Neuronal stem cell (in vitro differentiated cells): Measurements from ENCODE around the gene PIGX.

Experiments
- DNase-seq: peaks from one replicate; pipeline ENCODE4 v3.0.0-alpha.2; 2013; ENCODE audit warnings: low spot score
- H2AFZ ChIP-seq: one replicate; pipeline ENCODE4 v1.6.1; 2013; ENCODE audit warnings: mild to moderate bottlenecking, low read length, inconsistent platforms
- H2AK5ac ChIP-seq: 2 replicates; pipeline ENCODE4 v1.6.1; 2013; ENCODE audit warnings: low read depth, mild to moderate bottlenecking, inconsistent platforms, low read length, moderate library complexity, mixed read lengths
- H2BK120ac ChIP-seq: 2 replicates; pipeline ENCODE4 v1.6.1; 2013; ENCODE audit warnings: low read depth, mild to moderate bottlenecking, inconsistent platforms, low read length, moderate library complexity, mixed read lengths
- H2BK12ac ChIP-seq: one replicate; pipeline ENCODE4 v1.6.1; 2013; ENCODE audit warnings: low read length, inconsistent platforms
- H2BK15ac ChIP-seq: 2 replicates; pipeline ENCODE4 v1.6.1; 2013; ENCODE audit warnings: mild to moderate bottlenecking, low read length, inconsistent platforms, mixed read lengths
- H2BK5ac ChIP-seq: one replicate; pipeline ENCODE4 v1.6.1; 2013; ENCODE audit warnings: inconsistent platforms, mild to moderate bottlenecking, low read length, moderate library complexity
- H3K14ac ChIP-seq: one replicate; pipeline ENCODE4 v1.6.1; 2013; ENCODE audit warnings: low read length, inconsistent platforms
- H3K18ac ChIP-seq: 2 replicates; pipeline ENCODE4 v1.6.1; 2013; ENCODE audit warnings: low read length, inconsistent platforms
- H3K23ac ChIP-seq: 2 replicates; pipeline ENCODE4 v1.6.1; 2013; ENCODE audit warnings: low read depth, mild to moderate bottlenecking, mixed read lengths, low read length, inconsistent platforms; ENCODE audit not compliant: poor library complexity
- H3K27ac ChIP-seq: replicated peaks from 3 replicates; pipeline ENCODE4 v1.5.1; 2013; ENCODE audit warnings: low read length, inconsistent platforms
- H3K27me3 ChIP-seq, 3 experiments: 2 replicates each; pipeline ENCODE4 v1.6.1; 2013; ENCODE audit warnings: low read length in 3 of 3, mild to moderate bottlenecking in 2 of 3, inconsistent platforms in 1 of 3, low read depth in 1 of 3, mixed read lengths in 1 of 3, moderate library complexity in 1 of 3; ENCODE audit not compliant: control insufficient read depth in 3 of 3, insufficient read depth in 3 of 3
- H3K36me3 ChIP-seq, 2 donors: replicated peaks in 1 of 2; 2 replicates each; pipeline ENCODE4 v1.6.1; 2013; ENCODE audit warnings: low read length in 2 of 2; ENCODE audit not compliant: control insufficient read depth in 2 of 2, insufficient read depth in 2 of 2
- H3K4ac ChIP-seq: 2 replicates; pipeline ENCODE4 v1.6.1; 2013; ENCODE audit warnings: inconsistent platforms, mild to moderate bottlenecking, low read length, moderate library complexity
- H3K4me1 ChIP-seq, 2 donors: 1 replicate in 1 of 2; 2 replicates in 1 of 2; pipeline ENCODE4 v1.6.1; 2013; ENCODE audit warnings: low read length in 2 of 2, low read depth in 1 of 2; ENCODE audit not compliant: control insufficient read depth in 2 of 2, insufficient read depth in 1 of 2
- H3K4me2 ChIP-seq: one replicate; pipeline ENCODE4 v1.6.1; 2013; ENCODE audit warnings: mild to moderate bottlenecking, low read length, inconsistent platforms; ENCODE audit not compliant: insufficient read depth, poor library complexity, severe bottlenecking
- H3K4me3 ChIP-seq, 2 donors: 2 replicates each; pipeline ENCODE4 v1.5.1; 2013; ENCODE audit warnings: low read length in 2 of 2, mild to moderate bottlenecking in 2 of 2, inconsistent platforms in 1 of 2, moderate library complexity in 1 of 2
- H3K79me1 ChIP-seq: one replicate; pipeline ENCODE4 v1.6.1; 2013; ENCODE audit warnings: low read depth, mild to moderate bottlenecking, inconsistent platforms, low read length, moderate library complexity
- H3K9ac ChIP-seq: one replicate; pipeline ENCODE4 v1.6.1; 2013; ENCODE audit warnings: mild to moderate bottlenecking, low read depth, low read length, inconsistent platforms; ENCODE audit not compliant: poor library complexity
- H3K9me3 ChIP-seq, 2 donors: replicated peaks in 1 of 2; 2 replicates each; pipeline versions ENCODE3 to v1.6.1; 2013; ENCODE audit warnings: low read length in 2 of 2, mild to moderate bottlenecking in 2 of 2, inconsistent platforms in 1 of 2, low read depth in 1 of 2, mixed read lengths in 1 of 2, moderate library complexity in 1 of 2; ENCODE audit not compliant: control insufficient read depth in 2 of 2, insufficient read depth in 1 of 2
- H4K8ac ChIP-seq: one replicate; pipeline ENCODE4 v1.6.1; 2013; ENCODE audit warnings: low read depth, mild to moderate bottlenecking, inconsistent platforms, low read length, moderate library complexity
- H4K91ac ChIP-seq: one replicate; pipeline ENCODE4 v1.6.1; 2013; ENCODE audit warnings: low read length, low read depth, mild to moderate bottlenecking, inconsistent platforms; ENCODE audit not compliant: poor library complexity
- WGBS, 2 donors: extraction: QIAGEN DNeasy Blood & Tissue Kit; methylation state at CpG; one replicate each; pipeline ENCODE4 v1.1.7; 2013; ENCODE audit warnings: missing lambda C conversion rate in 2 of 2, mixed read lengths in 1 of 2; ENCODE audit not compliant: insufficient read length in 2 of 2, insufficient replicate concordance in 1 of 2; ENCODE audit errors: extremely low coverage in 2 of 2; 5-methylcytosine and 5-hydroxymethylcytosine counted together

PIGX gene

GRCh38 chr3:196689941-196690660, 22.1 kb upstream of the PIGX start:
- peak overlapping the region; percentile 83 for H2BK15ac ChIP-seq
- WGBS, 2 donors: no CpG with 5 or more reads among the region's 17 CpGs

GRCh38 chr3:196691386-196691785, 20.8 kb upstream of the PIGX start:
- Histone ChIP-seq H3K4me1 (no peaks in the 10 kb centered on the region), H2AK5ac (no peak overlapping the region), H4K8ac (no peak overlapping the region), H3K9me3 (no peaks in the 10 kb centered on the region), H3K4ac (no peak overlapping the region), H3K4me2 (no peak overlapping the region), H2BK120ac (no peak overlapping the region), H3K27me3 (peaks cover 0 to 20% (median 2%) of the 10 kb centered on the region in 3 experiments), H2AFZ (no peak overlapping the region), H3K79me1 (peaks cover 3% of the 10 kb centered on the region), H3K23ac (no peak overlapping the region), H2BK15ac (no peak overlapping the region), H3K18ac (no peak overlapping the region), H4K91ac (no peak overlapping the region), H3K27ac (no peak overlapping the region), H2BK5ac (no peak overlapping the region), H3K14ac (no peak overlapping the region), H2BK12ac (no peak overlapping the region), H3K9ac (no peak overlapping the region), H3K36me3 (no peaks in the 10 kb centered on the region), H3K4me3 (no peak overlapping the region)
- WGBS, 2 donors: no CpG with 5 or more reads among the region's 8 CpGs
- no peak for DNase-seq

More at GRCh38 chr3:196689941-196690660, 22.1 kb upstream of the PIGX start:
- Histone ChIP-seq H3K18ac (no peak overlapping the region), H3K79me1 (peaks cover under 1% of the 10 kb centered on the region), H3K36me3 (no peaks in the 10 kb centered on the region), H2BK120ac (no peak overlapping the region), H2BK12ac (no peak overlapping the region), H3K27ac (no peak overlapping the region), H3K4me2 (no peak overlapping the region), H3K27me3 (peaks cover 0 to 23% (median 2%) of the 10 kb centered on the region in 3 experiments), H2AFZ (no peak overlapping the region), H3K4me1 (no peaks in the 10 kb centered on the region), H2BK5ac (no peak overlapping the region), H3K4me3 (no peak overlapping the region), H3K14ac (no peak overlapping the region), H3K9ac (no peak overlapping the region), H3K4ac (no peak overlapping the region), H4K8ac (no peak overlapping the region), H4K91ac (no peak overlapping the region), H3K23ac (no peak overlapping the region), H2AK5ac (no peak overlapping the region), H3K9me3 (no peaks in the 10 kb centered on the region)
- no peak for DNase-seq

GRCh38 chr3:196694202-196694638, 18.0 kb upstream of the PIGX start:
- Histone ChIP-seq H2BK120ac (no peak overlapping the region), H2BK5ac (no peak overlapping the region), H3K4me1 (no peaks in the 10 kb centered on the region), H3K79me1 (peaks cover 3% of the 10 kb centered on the region), H3K18ac (no peak overlapping the region), H2AFZ (no peak overlapping the region), H2BK12ac (no peak overlapping the region), H3K23ac (no peak overlapping the region), H3K27me3 (peaks cover 0 to 2% (median 2%) of the 10 kb centered on the region in 3 experiments), H3K14ac (no peak overlapping the region), H2BK15ac (no peak overlapping the region), H4K8ac (no peak overlapping the region), H2AK5ac (no peak overlapping the region), H3K4me3 (no peak overlapping the region), H3K9me3 (no peaks in the 10 kb centered on the region), H3K36me3 (no peaks in the 10 kb centered on the region), H4K91ac (no peak overlapping the region), H3K4ac (no peak overlapping the region), H3K4me2 (no peak overlapping the region), H3K9ac (no peak overlapping the region), H3K27ac (no peak overlapping the region)
- WGBS, 2 donors: no CpG with 5 or more reads among the region's 1 CpG
- no peak for DNase-seq

GRCh38 chr3:196694941-196695848, 17.0 kb upstream of the PIGX start:
- Histone ChIP-seq H2BK5ac (no peak overlapping the region), H2BK15ac (no peak overlapping the region), H3K9ac (peak overlapping the region; percentile 77), H3K23ac (peak overlapping the region; percentile 73), H2AK5ac (no peak overlapping the region), H4K91ac (peak overlapping the region; percentile 85), H3K18ac (peak overlapping the region; percentile 38), H3K9me3 (no peaks in the 10 kb centered on the region), H3K4me3 (peak overlapping the region in 1 of 2 donors; percentile 71), H2BK12ac (no peak overlapping the region), H3K4me1 (no peaks in the 10 kb centered on the region), H2AFZ (no peak overlapping the region), H3K4me2 (no peak overlapping the region), H3K27me3 (peaks cover 0 to 2% (median 2%) of the 10 kb centered on the region in 3 experiments), H3K4ac (peak overlapping the region; percentile 11), H4K8ac (no peak overlapping the region), H3K27ac (no peak overlapping the region), H3K79me1 (peaks cover 3% of the 10 kb centered on the region), H2BK120ac (no peak overlapping the region), H3K14ac (peak overlapping the region; percentile 89), H3K36me3 (no peaks in the 10 kb centered on the region)
- 100% methylated on average over 6 of the region's 17 CpGs; no CpG with 5 or more reads in 1 of the 2 donors for WGBS, 2 donors
- no peak for DNase-seq
